Stimulated activated naive CD4-positive, alpha-beta T cell (primary cell): ENCODE data around the gene SYCP1.
"Not testable (repeated sequence)": the region's sequence is repeated elsewhere in the genome, so short reads cannot be mapped to it uniquely, and the experiment has no call there.

Experiments
- DNase-seq, 6 experiments: peaks; one replicate each; lab custom pipeline; 2025; lab: John Stamatoyannopoulos, UW

Gene SYCP1, protein sequence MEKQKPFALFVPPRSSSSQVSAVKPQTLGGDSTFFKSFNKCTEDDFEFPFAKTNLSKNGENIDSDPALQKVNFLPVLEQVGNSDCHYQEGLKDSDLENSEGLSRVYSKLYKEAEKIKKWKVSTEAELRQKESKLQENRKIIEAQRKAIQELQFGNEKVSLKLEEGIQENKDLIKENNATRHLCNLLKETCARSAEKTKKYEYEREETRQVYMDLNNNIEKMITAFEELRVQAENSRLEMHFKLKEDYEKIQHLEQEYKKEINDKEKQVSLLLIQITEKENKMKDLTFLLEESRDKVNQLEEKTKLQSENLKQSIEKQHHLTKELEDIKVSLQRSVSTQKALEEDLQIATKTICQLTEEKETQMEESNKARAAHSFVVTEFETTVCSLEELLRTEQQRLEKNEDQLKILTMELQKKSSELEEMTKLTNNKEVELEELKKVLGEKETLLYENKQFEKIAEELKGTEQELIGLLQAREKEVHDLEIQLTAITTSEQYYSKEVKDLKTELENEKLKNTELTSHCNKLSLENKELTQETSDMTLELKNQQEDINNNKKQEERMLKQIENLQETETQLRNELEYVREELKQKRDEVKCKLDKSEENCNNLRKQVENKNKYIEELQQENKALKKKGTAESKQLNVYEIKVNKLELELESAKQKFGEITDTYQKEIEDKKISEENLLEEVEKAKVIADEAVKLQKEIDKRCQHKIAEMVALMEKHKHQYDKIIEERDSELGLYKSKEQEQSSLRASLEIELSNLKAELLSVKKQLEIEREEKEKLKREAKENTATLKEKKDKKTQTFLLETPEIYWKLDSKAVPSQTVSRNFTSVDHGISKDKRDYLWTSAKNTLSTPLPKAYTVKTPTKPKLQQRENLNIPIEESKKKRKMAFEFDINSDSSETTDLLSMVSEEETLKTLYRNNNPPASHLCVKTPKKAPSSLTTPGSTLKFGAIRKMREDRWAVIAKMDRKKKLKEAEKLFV

DNA sequence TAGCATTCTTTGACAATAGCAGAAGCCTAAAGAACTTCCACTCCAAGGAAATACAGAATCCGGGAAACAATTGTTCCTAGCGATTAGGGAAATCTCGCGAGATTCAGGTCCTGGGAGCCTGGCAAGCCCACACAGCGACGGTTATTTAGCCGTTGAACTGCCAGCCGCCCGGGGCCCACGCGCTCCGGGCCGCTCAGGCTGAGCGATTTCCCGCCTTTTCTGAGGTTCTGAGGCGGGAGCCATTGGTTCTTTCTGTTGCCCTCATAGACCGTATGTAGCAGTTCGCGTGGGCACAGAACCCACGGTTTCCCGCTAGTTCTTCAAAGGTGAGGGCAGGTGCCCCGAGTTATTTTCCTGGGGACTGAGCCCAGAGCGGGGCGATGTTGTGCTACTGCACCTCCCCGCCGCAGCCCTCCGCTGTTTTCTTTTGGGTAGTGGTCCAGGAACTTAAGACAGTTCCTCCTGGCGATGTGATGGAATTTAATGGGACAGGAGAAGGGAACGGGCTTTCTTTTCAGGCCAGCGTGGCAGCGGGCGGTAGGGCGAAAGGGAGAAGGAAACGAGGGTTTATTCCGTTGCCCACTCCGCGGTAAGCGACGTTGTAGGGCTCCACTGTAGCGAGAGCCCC is at the start of gene SYCP1:
SYCP1 (plus strand) TSS at position 171 of the 628 bp plus-strand sequence. CDS start 602 bp downstream, outside the sequence.
- no peak for DNase-seq

- DNase-seq: no peak
Measured at GRCh38 chr1:114819869-114820268, 34.8 kb upstream of the SYCP1 start.

DNA sequence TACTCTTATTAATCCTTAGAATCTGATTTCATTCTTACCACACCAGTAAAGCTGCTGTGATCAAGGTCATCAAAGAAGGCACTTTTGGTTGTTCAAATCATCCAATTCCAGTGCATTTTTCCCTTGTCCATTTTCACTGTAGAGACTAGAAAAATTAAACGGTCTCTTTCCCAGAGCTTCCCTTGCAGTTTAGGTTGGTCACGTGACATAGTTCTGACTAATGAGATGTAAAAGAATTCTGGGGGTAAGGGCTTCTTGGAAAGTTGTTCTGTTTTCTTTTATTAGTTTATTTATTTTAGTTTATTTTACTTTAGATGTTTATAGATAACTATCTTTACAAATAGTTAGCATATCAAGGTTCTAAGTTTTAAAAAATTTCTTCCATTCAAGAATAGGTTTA is 34.3 kb upstream of the SYCP1 start:
- DNase-seq: no peak

GRCh38 chr1:114821978-114822377 is 32.7 kb upstream of the SYCP1 start:
- no peak for DNase-seq

- DNase-seq: no peak
Measured at GRCh38 chr1:114828251-114828650, 26.4 kb upstream of the SYCP1 start.

DNA sequence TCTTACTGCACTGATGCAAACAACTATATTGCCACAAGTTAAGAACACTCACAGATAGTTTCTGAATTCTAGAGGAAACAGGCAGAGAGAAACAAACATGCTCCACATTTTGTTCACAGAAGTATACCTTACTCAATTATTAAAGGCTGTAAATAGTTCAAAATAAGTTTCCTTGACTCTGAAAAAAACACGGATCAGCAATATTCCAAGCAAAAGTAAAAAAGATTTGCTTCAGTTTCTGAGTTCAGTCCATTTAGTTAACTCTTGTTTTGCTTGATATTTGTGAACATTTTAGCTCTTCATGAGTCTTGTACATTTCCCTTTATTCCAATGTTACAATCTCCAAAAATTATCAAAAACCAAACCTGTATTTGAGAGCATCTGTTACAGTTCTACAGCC is 24.6 kb upstream of the SYCP1 start:
- DNase-seq: not testable (repeated sequence)

GRCh38 chr1:114831276-114831994 is 23.2 kb upstream of the SYCP1 start:
- no peak for DNase-seq

GRCh38 chr1:114832057-114832456 is 22.6 kb upstream of the SYCP1 start:
- no peak for DNase-seq

- no peak for DNase-seq
Measured at GRCh38 chr1:114833421-114833820, 21.2 kb upstream of the SYCP1 start.

DNA sequence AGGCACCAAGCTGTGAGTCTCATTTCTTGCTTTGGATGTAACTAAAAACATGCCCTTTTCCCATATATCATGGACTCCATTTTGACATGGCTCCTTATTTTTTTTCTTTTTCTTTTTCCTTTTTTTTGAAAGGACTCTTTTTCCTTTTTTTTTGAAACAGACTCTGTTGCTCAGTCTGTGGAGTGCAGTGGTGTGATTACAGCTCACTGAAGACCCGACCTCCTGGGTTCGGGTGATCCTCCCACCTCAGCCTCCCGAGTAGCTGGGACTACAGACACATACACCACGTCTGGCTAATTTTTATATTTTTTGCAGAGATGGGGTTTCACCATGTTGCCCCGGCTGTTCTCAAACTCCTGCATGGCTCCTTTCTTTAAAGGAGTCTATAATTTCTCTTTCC is 10.4 kb upstream of the SYCP1 start:
- no peak for DNase-seq

GRCh38 chr1:114853584-114853983 is 1.1 kb upstream of the SYCP1 start:
- DNase-seq: no peak

GRCh38 chr1:114861384-114861783 is 6.7 kb downstream of the SYCP1 start:
- no peak for DNase-seq

DNA sequence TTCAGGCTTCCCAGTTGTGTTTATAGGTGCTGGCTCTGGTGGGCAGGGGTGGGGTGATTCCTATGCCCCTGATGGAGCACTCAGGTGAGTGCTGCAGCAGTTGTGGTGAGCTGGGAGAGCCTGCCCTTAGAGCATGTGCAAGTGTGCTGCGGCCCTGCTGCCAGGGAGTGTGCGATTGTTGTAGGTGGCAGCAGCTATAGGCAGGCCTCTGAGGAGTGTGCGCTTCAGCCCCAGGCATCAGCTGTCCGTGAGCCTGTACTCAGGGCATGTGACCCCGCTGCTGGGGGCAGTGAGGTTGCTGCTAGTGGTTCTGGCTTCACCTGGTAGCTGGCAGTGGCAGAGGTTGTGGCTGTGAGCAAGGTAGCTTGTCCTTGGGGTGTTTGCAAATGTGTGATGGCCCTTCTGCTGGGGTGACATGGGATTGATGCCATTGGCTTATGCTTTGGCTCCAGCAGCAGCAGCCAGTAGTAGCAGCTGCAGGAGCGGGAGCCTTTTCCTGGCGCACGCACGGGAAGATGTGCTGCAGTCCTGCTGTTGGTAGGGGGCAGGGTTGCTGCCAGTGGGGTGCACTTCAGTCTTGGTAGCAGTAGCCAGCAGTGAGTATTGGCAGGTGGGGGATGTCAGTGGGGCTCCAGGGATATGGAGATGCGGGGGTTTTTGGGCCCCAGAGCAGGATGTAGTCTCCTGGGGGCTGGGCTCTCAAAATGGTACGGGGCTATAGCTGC is 37.7 kb downstream of the SYCP1 start:
- DNase-seq: no peak

DNA sequence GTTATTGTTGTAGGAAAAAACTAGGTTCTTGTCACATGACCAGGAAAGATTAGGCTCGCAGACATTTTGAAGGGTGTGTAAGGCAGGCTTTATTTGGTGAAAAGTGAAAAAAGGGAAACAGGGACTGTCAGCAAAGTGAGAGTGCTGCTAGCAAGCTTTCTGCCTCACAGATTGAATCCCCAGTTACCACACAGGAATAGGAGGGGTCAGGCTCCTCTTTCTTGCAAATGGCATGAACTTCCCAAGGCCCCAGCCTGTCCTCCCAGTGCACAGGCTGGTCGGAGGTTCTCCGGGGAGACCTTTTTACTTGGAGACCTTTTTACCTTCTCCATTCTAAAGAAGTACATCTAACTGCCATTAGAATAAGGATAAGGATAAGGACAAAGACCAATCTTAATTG is 42.1 kb downstream of the SYCP1 start:
- DNase-seq: no peak

- DNase-seq: no peak
Measured at GRCh38 chr1:114901814-114902213, 47.2 kb downstream of the SYCP1 start.

GRCh38 chr1:114902343-114902742 is 47.7 kb downstream of the SYCP1 start:
- DNase-seq: no peak

GRCh38 chr1:114903480-114903879 is 48.8 kb downstream of the SYCP1 start:
- no peak for DNase-seq

GRCh38 chr1:114915720-114916119 is 61.1 kb downstream of the SYCP1 start:
- DNase-seq: not testable (repeated sequence)

DNA sequence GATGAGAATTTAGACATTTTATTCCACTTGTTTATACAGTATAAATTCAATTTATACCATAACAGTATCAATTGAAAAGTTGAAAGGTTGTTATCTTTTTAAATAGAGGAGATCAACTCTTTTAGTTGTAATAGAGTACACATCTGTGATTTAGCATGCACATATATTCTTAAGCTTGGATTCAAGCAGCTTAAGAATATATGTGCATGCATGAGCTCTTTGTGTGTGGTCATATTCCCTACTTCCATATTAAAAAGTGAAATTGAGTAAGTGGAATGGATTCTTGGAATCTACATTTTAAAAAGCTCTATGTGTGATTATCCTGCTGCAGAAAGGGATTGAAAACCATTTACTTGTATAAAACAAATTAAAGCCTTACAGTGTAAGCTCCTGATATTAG is 71.9 kb downstream of the SYCP1 start:
- DNase-seq: no peak

GRCh38 chr1:114927401-114927800 is 72.7 kb downstream of the SYCP1 start:
- DNase-seq: no peak

- no peak for DNase-seq
Measured at GRCh38 chr1:114956570-114956969, 101.9 kb downstream of the SYCP1 start.
